ENCODE results near the gene FAM162A. TPM values are rescaled to one million over a fixed set of nuclear protein-coding genes. Genes with fewer than 3 reads are reported as not detected.

FAM162A gene
- total RNA-seq, 1 experiment from 2014 or later, result 37.4 TPM

DNA sequence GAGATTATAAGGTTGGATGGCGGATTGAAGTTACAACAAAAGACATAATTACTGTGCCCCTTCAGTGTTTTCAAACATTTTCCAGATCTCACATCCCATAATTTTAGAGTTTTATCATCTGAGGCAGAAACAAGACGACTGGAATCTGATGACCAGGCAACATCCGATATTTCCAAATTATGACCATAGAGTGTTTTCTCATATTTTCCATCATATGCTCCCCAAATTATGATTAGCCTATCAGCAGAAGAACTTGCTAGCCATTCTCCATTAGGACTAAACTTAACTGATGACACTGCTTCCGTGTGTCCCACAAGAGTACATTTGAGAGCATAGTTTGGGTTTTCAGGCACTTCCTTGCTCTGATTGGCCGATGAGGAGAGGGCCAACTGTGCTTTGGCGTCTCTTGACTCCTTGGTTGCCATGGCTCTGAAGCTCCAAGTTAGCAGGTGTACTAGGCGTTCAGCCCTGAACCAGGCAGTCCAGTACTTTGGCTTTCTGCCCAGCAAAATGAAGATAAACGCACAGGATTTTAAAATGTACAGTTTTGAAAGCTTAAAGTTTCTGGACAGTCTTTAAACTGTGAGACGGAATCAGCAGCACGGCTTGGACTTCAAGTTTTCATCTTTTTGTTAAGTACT is 31.2 kb downstream of the FAM162A start:
- H3K4me3 Mint-ChIP-seq (ENCODE audit: unreplicated experiment), result peak overlapping the region; percentile 96
- TSS peak; percentile 74 for BruUV-seq (replicated peaks)
- H3K9me3 ChIP-seq, result no peaks in the 10 kb centered on the region
- ChIA-PET POLR2A (interaction anchor here (0.5 to 1.9 kb wide), 3 partner anchors 26 to 572 kb away, joined by 3 to 19 read pairs (median 3); partner anchors contain the start of genes FAM162A and MIX23), CTCF (interaction anchor here (0.7 to 1.9 kb wide), 4 partner anchors 21 to 264 kb away, joined by 3 to 8 read pairs (median 3); partner anchors contain the start of gene FAM162A)
- H3K9me3 Mint-ChIP-seq (ENCODE audit: unreplicated experiment), result no peaks in the 10 kb centered on the region
- H3K27me3 Mint-ChIP-seq (ENCODE audit: insufficient read depth, unreplicated experiment), result no peaks in the 10 kb centered on the region
- peak overlapping the region; percentile 71 for H3K4me3 ChIP-seq (ENCODE audit: low read depth, low read length)
- H3K4me1 ChIP-seq, result no peaks in the 10 kb centered on the region; the same call in 1 of the 2 replicates
- intact Hi-C loops (cut with micrococcal nuclease; ENCODE audit: unreplicated experiment), result no loop called here
- peaks cover 34% of the 10 kb centered on the region for H3K36me3 Mint-ChIP-seq (ENCODE audit: insufficient read depth, unreplicated experiment)
- no peaks in the 10 kb centered on the region for H3K27me3 ChIP-seq (replicated peaks; ENCODE audit: control insufficient read depth, insufficient read depth, low read length)
- no peak for TF ChIP-seq CTCF (IDR thresholded peaks at IDR 0.05; ENCODE audit: insufficient read depth in 1 of 2, low read depth in 1 of 2, low read length in 1 of 2, severe bottlenecking in 1 of 2, unreplicated experiment in 1 of 2)
- peak; percentile 51 to 53 for DNase-seq
- peaks cover 12% of the 10 kb centered on the region for H3K4me1 Mint-ChIP-seq (ENCODE audit: low read depth, unreplicated experiment)
- H3K36me3 ChIP-seq (ENCODE audit: control insufficient read depth, insufficient read depth, low read length), result no peaks in the 10 kb centered on the region; the same call in 1 of the 2 replicates
- H3K27ac Mint-ChIP-seq (ENCODE audit: unreplicated experiment), result peak overlapping the region; percentile 94

- Histone ChIP-seq H3K27me3 (replicated peaks; ENCODE audit: control insufficient read depth, insufficient read depth, low read length) (no peaks in the 10 kb centered on the region), H3K9me3 (no peaks in the 10 kb centered on the region), H3K36me3 (ENCODE audit: control insufficient read depth, insufficient read depth, low read length) (no peaks in the 10 kb centered on the region; the same call in 1 of the 2 replicates), H3K4me1 (no peaks in the 10 kb centered on the region; the same call in 1 of the 2 replicates), H3K4me3 (ENCODE audit: low read depth, low read length) (peak within 1 kb of the TSS; percentile 71)
- no peak for TF ChIP-seq CTCF (IDR thresholded peaks at IDR 0.05; ENCODE audit: insufficient read depth in 1 of 2, low read depth in 1 of 2, low read length in 1 of 2, severe bottlenecking in 1 of 2, unreplicated experiment in 1 of 2)
- intact Hi-C loops (cut with micrococcal nuclease; ENCODE audit: unreplicated experiment), result loop anchor here (1.0 to 2.0 kb wide), 3 partner anchors 23 to 33 kb away; partner anchors contain the start of gene MIX23
- DNase-seq, result peak; percentile 97
- Mint-ChIP-seq H3K27ac (ENCODE audit: unreplicated experiment) (peak within 1 kb of the TSS; percentile 94), H3K4me3 (ENCODE audit: unreplicated experiment) (peak within 1 kb of the TSS; percentile 96), H3K36me3 (ENCODE audit: insufficient read depth, unreplicated experiment) (peaks cover 36% of the 10 kb centered on the region), H3K4me1 (ENCODE audit: low read depth, unreplicated experiment) (peaks cover 12% of the 10 kb centered on the region), H3K9me3 (ENCODE audit: unreplicated experiment) (no peaks in the 10 kb centered on the region), H3K27me3 (ENCODE audit: insufficient read depth, unreplicated experiment) (no peaks in the 10 kb centered on the region)
- TSS peak; percentile 80 for BruUV-seq (replicated peaks)
- ChIA-PET CTCF (interaction anchor here (0.6 to 1.9 kb wide), 8 partner anchors 22 to 361 kb away, joined by 3 to 8 read pairs (median 4); partner anchors contain the start of genes FAM162A and MIX23), POLR2A (interaction anchor here (0.5 to 1.9 kb wide), 6 partner anchors 25 to 559 kb away, joined by 3 to 19 read pairs (median 3); partner anchors contain the start of genes FAM162A and MIX23)
Observed at GRCh38 chr3:122415762-122416654, 32.0 kb downstream of the FAM162A start, which contains the start of gene WDR5B. WDR5B (minus strand) TSS chr3:122416062; CDS start chr3:122415528, 534 bp downstream.

Measured in Caco-2 (cell line).